SIG-M5 (cell line): ENCODE measurements around the gene JAKMIP2.
"Not testable (repeated sequence)": the region's sequence is repeated elsewhere in the genome, so short reads cannot be mapped to it uniquely, and the experiment has no call there.

Experiments
- DNase-seq: peaks from one replicate; lab custom pipeline; 2025; lab: John Stamatoyannopoulos, UW

JAKMIP2 gene

GRCh38 chr5:147555176-147555575 is 227.4 kb downstream of the JAKMIP2 start:
- no peak for DNase-seq

- DNase-seq = no peak
Observed at GRCh38 chr5:147554261-147554817, 228.2 kb downstream of the JAKMIP2 start.

GRCh38 chr5:147553817-147554216 is 228.7 kb downstream of the JAKMIP2 start:
- not testable (repeated sequence) for DNase-seq

GRCh38 chr5:147552897-147553296 is 229.6 kb downstream of the JAKMIP2 start:
- no peak for DNase-seq

GRCh38 chr5:147551677-147552076 is 230.9 kb downstream of the JAKMIP2 start:
- DNase-seq = no peak

- DNase-seq = no peak
Observed at GRCh38 chr5:147547730-147548129, 234.8 kb downstream of the JAKMIP2 start.

- no peak for DNase-seq
Observed at GRCh38 chr5:147544556-147544955, 238.0 kb downstream of the JAKMIP2 start.

- DNase-seq = no peak
Observed at GRCh38 chr5:147539053-147539452, 243.5 kb downstream of the JAKMIP2 start.

GRCh38 chr5:147538236-147538635 is 244.3 kb downstream of the JAKMIP2 start:
- no peak for DNase-seq
